Kidney tubule cell (primary cell): ENCODE results near the gene SNX27.
A peak's percentile ranks its signal among the peaks of the same experiment; 100 is the strongest.
"Not testable (repeated sequence)": the region's sequence is repeated elsewhere in the genome, so short reads cannot be mapped to it uniquely, and the experiment has no call there.

Experiments
- DNase-seq: peaks from one replicate; pipeline ENCODE4 v3.0.0-alpha.2; 2018; ENCODE audit warnings: low spot score

The SNX27 gene

DNA sequence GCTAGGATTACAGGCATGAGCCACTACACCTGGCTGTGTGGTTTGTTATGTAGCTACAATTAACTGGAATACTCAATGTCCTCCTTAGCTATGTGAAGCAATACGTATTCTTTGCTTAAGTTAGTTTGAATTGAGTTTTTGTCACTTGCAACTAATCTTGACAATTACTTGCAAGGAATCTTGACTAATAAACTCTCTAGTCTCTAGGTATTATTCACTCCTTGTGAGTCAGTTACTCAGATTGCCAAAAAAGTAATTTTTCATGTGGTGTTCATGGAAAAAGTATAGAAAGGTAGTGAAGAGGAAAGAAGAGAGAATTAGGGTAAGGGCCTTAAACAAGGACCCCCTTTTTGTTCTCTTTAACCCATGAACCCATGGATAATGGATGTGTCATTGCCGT lies 7.6 kb upstream of the SNX27 start:
- no peak for DNase-seq

GRCh38 chr1:151606384-151606783 lies 5.5 kb upstream of the SNX27 start:
- peak; percentile 90 for DNase-seq

DNA sequence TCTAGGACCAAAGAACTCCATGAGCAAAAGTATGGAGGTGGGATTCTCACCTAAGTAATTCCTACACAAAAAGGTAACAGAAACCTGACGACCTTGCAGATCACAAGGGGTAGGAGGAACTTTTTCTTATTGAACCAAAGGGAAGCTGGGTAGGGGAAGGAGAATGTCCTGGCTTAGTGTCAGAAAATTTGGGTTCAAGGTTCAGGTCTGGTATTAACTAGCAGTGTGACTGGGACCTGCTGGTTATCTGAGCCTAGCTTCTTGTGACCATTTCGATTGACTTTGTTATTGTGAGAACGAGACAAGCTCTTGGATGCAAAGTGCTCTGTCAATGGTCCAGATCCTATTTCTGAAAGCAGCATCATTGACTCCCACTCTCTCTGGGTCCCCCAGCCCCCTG lies 5.0 kb upstream of the SNX27 start:
- DNase-seq, result no peak

- DNase-seq, result no peak
These were observed 1.7 kb upstream of the SNX27 start for GRCh38 chr1:151610142-151610541.

GRCh38 chr1:151611288-151611790 lies 511 bp upstream of the SNX27 start:
- peak; percentile 65 for DNase-seq

GRCh38 chr1:151612501-151613281 lies 841 bp downstream of the SNX27 start:
- DNase-seq, result no peak

DNA sequence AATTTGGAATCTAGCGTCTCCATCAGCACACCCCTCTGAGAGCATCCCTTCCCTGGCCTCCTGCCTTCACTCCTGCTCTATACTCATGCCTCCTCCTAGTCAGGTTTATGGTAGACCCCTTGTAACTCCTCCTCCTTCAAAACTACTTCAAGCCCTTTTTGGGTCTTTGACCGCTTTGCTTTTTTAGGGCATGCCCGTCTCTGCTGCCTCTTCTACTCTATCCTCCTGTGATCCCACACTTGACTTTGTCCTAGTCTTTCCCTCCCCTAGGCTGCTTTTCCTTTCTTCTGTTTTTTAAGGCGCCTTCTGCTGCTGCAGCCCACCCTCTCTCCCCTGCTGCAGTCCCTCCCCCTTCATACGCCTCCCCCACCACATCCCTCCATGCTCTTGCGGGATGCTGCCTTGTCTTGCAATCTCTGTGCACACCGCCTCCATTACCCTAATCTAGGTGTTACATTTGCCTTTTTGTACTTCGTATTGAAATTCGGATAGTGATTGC lies 1.5 kb downstream of the SNX27 start:
- DNase-seq, result no peak

DNA sequence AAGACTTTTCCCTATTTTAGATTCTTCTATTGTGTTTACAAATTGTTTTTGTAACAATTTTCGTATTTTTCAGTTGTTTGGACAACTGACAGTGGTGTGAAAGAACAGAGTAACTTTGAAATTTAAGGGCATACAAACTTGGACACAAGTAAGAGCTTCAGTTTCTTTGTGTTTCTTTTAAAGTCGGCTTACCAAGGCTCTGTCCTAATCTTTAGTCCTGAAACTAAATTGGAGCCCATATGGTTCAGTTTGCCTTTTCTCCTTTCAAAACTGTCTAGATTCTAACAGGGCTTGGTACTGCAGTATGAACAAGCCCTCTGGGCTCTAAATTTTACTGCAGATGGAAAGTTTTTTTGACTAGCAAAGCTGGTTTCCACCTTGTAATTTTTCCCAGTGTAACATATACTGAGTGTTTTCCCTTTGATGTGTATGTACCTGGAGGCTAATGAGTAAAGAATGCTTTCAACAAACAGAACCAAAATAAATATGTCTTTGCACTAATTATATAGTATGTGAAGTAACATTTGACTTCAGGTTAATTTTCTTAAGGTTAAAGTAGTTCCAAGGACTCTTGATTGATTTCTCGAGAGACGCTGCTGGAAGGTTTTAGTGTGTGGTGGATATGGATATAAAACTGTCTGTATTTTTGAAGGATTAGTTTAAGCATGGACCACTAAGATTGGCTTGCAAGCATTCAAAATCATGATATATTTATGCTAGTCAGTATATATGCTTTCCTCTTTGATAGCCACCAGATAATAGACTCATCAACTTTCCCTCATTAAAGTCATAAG lies 4.1 kb downstream of the SNX27 start:
- no peak for DNase-seq

GRCh38 chr1:151616505-151616849 lies 4.6 kb downstream of the SNX27 start:
- DNase-seq, result peak; percentile 35

DNA sequence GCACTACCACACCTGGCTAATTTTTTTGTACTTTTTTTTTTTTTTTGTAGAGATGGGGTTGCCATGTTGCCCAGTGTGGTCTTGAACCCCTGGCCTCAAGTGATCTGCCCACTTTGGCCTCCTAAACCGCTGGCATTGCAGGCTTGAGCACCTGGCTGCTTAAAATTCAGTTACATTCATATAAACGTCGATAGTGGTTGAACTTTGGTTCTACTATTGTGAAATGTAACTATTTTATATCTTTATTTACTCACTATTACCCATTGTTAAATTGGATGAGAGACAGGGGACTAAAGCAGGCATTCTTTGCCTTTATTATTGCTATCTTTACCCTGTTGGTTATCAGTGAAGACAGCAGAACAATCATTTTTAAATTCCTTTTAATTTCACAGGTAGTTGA lies 6.2 kb downstream of the SNX27 start:
- no peak for DNase-seq

DNA sequence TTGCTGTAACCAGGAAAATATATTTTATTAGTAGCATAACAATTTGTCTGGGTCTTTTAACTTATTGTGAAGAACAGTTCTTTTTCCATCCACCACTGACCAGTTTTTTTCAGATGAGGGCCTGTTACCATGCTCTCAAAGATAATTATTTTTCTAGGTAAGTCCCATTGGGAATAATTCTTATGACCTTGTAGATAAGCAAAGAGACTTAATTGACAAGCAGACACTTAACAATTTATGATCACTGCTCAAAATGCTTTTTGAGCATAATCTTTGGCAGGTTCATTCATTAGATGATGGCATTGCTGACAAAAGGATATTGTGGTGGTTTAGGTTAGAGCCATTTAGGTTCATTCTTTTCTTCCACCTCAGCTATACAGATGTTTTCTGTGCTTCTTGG lies 6.6 kb downstream of the SNX27 start:
- DNase-seq, result no peak

- not testable (repeated sequence) for DNase-seq
These were observed 7.1 kb downstream of the SNX27 start for GRCh38 chr1:151618996-151619395.

GRCh38 chr1:151619489-151620093 lies 7.7 kb downstream of the SNX27 start:
- peak; percentile 45 for DNase-seq

GRCh38 chr1:151620286-151620685 lies 8.4 kb downstream of the SNX27 start:
- no peak for DNase-seq

DNA sequence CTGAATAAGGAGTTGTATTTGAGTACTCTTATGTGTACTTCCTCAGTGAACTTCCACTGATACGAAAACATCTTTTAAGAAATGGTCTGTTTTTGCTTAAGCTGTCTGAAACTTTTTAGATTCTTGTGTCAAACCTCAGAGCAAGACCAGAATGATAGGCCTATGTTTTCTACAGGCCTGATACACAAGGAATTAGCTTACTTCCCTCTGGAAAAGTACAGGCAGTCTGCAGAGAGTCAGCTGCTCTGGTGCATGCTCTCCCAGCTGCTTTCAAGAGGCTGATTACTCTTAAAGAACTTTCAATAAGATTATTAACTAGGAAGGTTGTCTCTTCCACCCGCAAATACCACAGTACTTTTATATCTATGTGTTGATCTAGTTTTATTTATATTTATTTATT lies 9.5 kb downstream of the SNX27 start:
- no peak for DNase-seq

GRCh38 chr1:151624783-151625182 lies 12.9 kb downstream of the SNX27 start:
- no peak for DNase-seq

- DNase-seq, result no peak
These were observed 15.0 kb downstream of the SNX27 start for GRCh38 chr1:151626740-151627334.

DNA sequence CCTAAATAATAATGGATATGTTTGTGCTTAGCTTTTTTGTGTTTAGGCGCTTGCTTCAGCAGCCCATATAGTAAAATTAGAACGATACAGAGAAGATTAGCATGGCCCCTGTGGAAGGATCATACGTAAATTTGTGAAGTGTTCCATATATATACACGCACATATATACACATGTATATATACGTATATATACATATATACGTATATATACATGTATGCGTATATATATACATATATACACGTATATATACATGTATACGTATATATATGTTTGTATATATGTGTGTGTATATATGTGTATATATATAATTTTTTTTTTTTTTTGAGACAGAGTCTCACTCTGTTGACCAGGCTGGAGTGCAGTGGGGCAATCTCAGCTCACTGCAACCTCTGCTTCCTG lies 17.4 kb downstream of the SNX27 start:
- DNase-seq, result no peak

GRCh38 chr1:151635479-151636072 lies 23.7 kb downstream of the SNX27 start:
- no peak for DNase-seq

DNA sequence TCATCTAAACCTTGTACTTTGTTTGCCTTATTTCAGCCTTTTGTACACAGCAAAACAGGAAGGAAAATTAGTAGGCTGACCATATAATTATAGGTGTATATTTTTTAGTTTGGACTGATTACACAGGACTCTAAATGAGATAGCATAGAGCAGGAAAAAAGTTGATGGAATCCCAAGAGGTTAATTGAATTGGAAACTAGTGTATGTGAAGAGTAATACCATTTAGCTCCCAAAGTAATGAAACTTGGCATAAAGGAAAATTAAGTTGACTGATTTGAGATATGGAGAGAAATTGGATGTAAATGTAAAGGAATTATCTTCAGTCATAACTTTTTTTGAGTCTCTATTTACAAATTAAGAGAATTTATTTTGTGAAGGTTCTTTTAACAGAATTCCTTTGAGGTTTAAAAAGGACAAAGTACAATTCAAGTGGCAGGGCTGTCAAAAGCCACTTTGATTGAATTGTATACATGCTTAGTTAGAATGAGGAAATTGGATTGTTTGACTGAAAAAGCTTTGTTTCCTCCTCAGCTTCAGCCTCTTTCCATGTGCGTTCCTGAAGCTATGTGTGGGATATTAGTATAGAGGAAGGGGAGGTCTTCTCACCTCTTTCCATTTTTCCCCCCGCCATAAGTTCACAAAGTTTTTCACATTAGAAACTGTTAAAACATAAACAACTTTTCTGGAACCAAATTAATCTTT lies 26.4 kb downstream of the SNX27 start:
- DNase-seq, result no peak

- no peak for DNase-seq
These were observed 27.0 kb downstream of the SNX27 start for GRCh38 chr1:151638812-151639211.
